Measurements from ENCODE around the gene MAD1L1. TPM values are rescaled to one million over a fixed set of nuclear protein-coding genes. Genes with fewer than 3 reads are reported as not detected.

Gene MAD1L1
- total RNA-seq, 1 donor from 2014 or later: 53.8 TPM

- no peak overlapping the region for H3K4me3 Mint-ChIP-seq
- H3K9me3 Mint-ChIP-seq: no peaks in the 10 kb centered on the region
- H3K36me3 Mint-ChIP-seq (ENCODE audit: low read depth): peaks cover 11% of the 10 kb centered on the region
- DNase-seq (ENCODE audit: low read depth, low spot score): no peak
- peaks cover 17% of the 10 kb centered on the region for H3K4me1 Mint-ChIP-seq
- H3K27ac Mint-ChIP-seq (ENCODE audit: unreplicated experiment): peak overlapping the region; percentile 93
- TF ChIP-seq CTCF (conservative IDR thresholded peaks at IDR 0.05): no peak
- no peaks in the 10 kb centered on the region for H3K27me3 Mint-ChIP-seq (ENCODE audit: low read depth)
Measured at GRCh38 chr7:2128601-2129322, 104.0 kb downstream of the MAD1L1 start.

GRCh38 chr7:2126621-2127020 lies 106.1 kb downstream of the MAD1L1 start:
- Mint-ChIP-seq H3K4me1 (peaks cover 11% of the 10 kb centered on the region), H3K4me3 (no peak overlapping the region), H3K27ac (ENCODE audit: unreplicated experiment) (no peak overlapping the region), H3K9me3 (no peaks in the 10 kb centered on the region), H3K36me3 (ENCODE audit: low read depth) (no peaks in the 10 kb centered on the region), H3K27me3 (ENCODE audit: low read depth) (no peaks in the 10 kb centered on the region)
- no peak for DNase-seq (ENCODE audit: low read depth, low spot score)
- no peak for TF ChIP-seq CTCF (conservative IDR thresholded peaks at IDR 0.05)

- H3K27me3 Mint-ChIP-seq (ENCODE audit: low read depth): no peaks in the 10 kb centered on the region
- no peaks in the 10 kb centered on the region for H3K9me3 Mint-ChIP-seq
Measured at GRCh38 chr7:2125931-2126330, 106.8 kb downstream of the MAD1L1 start.

GRCh38 chr7:2124604-2125345 lies 108.0 kb downstream of the MAD1L1 start:
- no peak for TF ChIP-seq CTCF (conservative IDR thresholded peaks at IDR 0.05)
- H3K27ac Mint-ChIP-seq (ENCODE audit: unreplicated experiment): no peak overlapping the region
- H3K27me3 Mint-ChIP-seq (ENCODE audit: low read depth): no peaks in the 10 kb centered on the region
- no peaks in the 10 kb centered on the region for H3K36me3 Mint-ChIP-seq (ENCODE audit: low read depth)
- H3K4me3 Mint-ChIP-seq: no peak overlapping the region
- no peaks in the 10 kb centered on the region for H3K9me3 Mint-ChIP-seq
- DNase-seq (ENCODE audit: low read depth, low spot score): no peak
- H3K4me1 Mint-ChIP-seq: peaks cover 11% of the 10 kb centered on the region

More at GRCh38 chr7:2125931-2126330, 106.8 kb downstream of the MAD1L1 start:
- Mint-ChIP-seq H3K4me1 (peaks cover 11% of the 10 kb centered on the region), H3K27ac (ENCODE audit: unreplicated experiment) (no peak overlapping the region), H3K36me3 (ENCODE audit: low read depth) (no peaks in the 10 kb centered on the region), H3K4me3 (no peak overlapping the region)
- DNase-seq (ENCODE audit: low read depth, low spot score): no peak
- no peak for TF ChIP-seq CTCF (conservative IDR thresholded peaks at IDR 0.05)

GRCh38 chr7:2123916-2124315 lies 108.8 kb downstream of the MAD1L1 start:
- H3K36me3 Mint-ChIP-seq (ENCODE audit: low read depth): no peaks in the 10 kb centered on the region
- H3K9me3 Mint-ChIP-seq: no peaks in the 10 kb centered on the region
- H3K4me1 Mint-ChIP-seq: peaks cover 6% of the 10 kb centered on the region
- H3K27me3 Mint-ChIP-seq (ENCODE audit: low read depth): no peaks in the 10 kb centered on the region
- no peak overlapping the region for H3K27ac Mint-ChIP-seq (ENCODE audit: unreplicated experiment)
- no peak for TF ChIP-seq CTCF (conservative IDR thresholded peaks at IDR 0.05)
- DNase-seq (ENCODE audit: low read depth, low spot score): no peak
- H3K4me3 Mint-ChIP-seq: no peak overlapping the region

Measured in neural crest cell (in vitro differentiated cells).